SKM-1 treated with dmso at 0.1 percent for 144 hours (cell line): ENCODE results near the gene MPI.
"Not testable (repeated sequence)": the region's sequence is repeated elsewhere in the genome, so short reads cannot be mapped to it uniquely, and the experiment has no call there.

Experiments
- DNase-seq: peaks from one replicate; lab custom pipeline; 2025; ENCODE audit not compliant: unreplicated experiment; lab: John Stamatoyannopoulos, UW

Gene MPI

DNA sequence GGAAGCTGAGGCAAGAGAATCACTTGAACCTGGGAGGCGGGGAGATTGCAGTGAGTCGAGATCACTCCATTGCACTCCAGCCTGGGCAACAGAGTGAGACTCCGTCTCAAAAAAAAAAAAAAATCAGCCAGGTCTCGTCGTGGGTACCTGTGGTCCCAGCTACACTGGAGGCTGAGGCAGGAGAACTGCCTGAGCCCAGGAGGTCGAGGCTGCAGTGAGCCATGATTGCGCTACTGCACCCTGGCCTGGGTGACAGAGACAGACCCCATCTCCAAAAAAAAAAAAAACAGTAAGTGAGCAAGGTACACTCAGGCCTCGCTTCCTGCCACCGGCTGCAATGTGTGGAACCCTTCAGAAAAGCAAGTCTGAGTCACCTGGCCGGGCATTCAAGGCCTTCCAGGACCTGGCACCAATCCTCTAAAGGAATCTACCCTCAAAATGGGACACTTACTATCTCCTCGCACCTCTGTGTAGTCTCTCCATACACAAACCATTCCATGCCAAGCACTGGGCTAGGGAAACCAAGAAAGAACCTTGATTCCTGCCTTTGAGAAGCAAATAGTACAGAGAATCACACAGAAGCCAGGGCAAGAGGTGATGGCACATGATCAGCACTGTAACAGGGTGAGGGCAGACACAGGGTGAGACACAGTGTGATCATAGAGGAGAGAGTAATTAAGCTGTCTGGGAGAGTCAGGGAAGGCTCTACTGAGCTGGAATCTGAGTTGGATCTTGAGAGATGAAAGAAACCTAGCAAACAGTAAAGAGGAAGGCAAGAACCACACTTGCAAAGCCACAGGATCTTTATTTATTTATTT, 26.4 kb upstream of the MPI start:
- DNase-seq = no peak

DNA sequence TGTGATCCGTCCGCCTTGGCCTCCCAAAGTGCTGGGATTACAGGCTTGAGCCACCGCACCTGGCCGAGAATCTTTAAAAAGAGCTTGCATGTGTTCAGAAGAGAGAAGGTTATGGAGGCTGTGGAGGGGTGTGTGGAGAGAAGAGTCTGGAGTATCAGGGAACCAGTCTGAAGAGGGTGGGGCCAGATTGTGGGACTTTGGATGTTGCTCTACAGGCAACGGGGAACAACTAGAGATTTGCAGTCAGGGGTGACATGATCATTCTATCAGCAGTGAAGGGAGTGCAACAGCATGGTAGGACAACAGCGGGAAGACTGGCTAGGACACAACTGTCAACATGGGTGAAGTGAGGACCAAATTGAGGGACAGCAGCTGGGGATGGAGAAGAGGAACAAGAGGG, 25.5 kb upstream of the MPI start:
- no peak for DNase-seq

DNA sequence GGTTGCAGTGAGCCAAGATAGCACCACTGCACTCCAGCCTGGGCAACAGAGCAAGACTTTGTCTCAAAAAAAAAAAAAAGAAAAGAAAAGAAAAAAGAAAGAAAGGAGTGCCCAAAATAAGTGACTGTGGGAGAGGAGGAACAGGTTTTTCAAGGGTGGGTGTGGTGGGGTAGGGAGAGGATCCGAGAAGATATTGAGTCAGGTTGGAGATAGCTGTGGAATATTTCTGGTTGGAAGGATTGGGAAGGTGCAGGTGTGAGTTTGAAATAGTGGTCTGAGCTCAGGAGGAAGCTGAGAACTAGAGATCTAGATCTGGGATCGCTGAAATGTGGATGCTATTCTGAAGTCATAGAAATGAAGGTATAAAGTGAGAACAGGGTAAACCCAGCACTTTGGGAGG, 24.5 kb upstream of the MPI start:
- DNase-seq = no peak

DNA sequence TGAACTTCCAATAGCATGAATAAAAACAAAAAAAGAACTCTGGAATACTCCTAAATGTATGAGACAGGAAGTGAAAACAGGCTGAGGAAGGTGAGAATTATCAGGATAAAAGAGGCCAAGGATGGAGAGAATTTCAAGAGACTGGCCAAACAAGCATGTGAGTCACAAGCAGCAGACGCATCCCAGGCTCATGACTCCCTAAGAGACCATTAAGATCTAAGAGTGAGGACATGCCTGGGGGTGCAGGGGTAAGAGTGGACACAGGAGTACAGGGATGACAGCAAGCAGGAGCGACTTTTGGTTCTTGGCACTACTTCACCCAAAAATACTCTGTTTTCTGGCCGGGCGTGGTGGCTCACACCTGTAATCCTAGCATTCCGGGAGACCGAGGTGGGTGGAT, 23.8 kb upstream of the MPI start:
- DNase-seq = no peak

DNA sequence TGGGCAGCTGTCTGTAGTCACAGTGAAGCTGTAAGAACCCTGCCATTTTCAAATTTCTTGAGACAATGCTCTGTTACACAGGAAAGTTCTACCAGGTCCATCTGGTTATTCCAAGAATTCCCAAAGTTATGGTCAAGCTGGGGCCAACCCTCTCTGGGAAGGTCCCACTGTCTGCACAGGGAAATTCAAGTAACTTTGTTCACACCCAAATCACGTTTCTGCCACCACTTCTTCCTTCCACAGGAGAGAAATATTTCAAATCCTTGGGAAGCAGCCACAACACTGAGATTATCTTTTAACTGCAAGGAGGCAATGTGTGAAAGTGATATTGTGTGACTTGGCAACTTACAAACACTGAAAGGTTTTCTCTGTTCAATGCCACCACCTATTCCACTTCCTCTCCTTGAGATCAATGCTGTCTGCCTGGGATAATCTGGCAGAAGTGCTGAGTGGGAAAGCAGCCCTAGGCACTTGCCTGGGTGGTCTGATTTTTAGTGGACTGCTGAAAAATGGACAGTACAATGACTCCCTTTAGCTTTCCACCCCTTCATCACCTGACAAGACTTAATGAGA, 22.3 kb upstream of the MPI start:
- DNase-seq = no peak

DNA sequence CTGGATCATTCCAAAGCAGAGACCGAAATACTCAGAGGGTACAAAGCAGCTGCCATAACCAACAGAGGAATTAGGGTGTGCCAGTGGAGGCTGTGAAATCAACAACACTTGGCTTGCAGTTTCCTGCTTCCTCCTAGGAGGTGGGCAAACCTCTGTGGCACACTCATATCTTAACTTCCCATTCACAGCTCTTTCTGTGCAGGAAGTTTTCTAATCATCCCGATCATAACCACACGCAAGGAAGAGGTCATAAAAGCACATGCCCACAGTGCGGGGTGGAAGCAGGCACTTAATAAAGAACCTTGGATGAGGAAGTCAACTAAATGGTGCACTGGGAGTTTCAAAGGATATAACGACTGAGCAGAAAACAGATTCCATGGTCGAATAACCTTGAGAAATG, 21.8 kb upstream of the MPI start:
- DNase-seq = peak; percentile 90

DNA sequence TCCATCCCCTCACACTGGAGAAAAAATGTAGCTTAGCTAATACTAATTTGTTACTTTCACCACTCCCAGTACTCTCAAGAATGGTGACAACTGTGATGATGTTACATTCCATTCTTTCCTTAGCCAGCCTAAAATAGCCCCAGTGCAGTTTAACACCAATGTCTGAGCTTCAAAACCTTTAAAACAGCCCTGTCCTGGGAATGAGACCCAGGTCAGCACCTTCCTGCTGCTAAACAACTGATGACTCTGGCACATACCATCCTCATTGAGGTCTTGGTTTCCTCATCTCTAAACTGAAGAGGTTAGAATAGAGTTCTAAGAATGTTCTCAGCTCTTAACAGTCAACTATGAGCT, 20.5 kb upstream of the MPI start:
- DNase-seq = no peak

DNA sequence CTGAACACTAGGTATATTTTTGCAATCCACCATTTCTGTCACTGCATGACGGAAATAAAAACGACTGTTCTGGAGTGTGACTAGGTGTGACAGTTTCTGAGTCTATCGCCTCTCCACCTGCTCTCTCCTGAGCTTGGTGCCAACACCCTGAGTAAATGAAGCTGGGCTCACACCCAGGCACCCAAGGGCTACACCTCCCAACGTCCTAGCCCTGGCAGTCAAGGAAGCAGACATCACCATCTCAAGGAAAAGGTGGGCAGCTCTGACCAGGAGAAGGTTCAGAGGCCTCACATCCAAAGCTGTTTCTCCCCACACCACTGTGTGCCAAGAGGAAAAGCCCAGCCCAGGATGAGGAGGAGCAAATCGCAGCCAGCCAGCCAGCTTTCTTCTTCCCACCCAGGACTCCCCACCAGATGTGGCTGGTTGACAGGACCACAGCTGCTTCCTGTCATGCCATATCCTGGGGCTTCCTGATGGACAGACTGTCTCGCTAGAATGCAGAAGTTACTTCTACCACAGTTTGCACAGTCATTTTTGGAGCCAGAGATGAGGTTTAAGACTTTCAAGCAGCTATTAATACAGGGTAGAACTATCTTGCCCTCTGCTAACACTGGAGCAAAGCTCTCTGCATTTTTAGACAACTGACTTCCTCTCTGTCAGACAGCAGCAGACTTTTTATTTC, 20.0 kb upstream of the MPI start:
- peak; percentile 91 for DNase-seq

DNA sequence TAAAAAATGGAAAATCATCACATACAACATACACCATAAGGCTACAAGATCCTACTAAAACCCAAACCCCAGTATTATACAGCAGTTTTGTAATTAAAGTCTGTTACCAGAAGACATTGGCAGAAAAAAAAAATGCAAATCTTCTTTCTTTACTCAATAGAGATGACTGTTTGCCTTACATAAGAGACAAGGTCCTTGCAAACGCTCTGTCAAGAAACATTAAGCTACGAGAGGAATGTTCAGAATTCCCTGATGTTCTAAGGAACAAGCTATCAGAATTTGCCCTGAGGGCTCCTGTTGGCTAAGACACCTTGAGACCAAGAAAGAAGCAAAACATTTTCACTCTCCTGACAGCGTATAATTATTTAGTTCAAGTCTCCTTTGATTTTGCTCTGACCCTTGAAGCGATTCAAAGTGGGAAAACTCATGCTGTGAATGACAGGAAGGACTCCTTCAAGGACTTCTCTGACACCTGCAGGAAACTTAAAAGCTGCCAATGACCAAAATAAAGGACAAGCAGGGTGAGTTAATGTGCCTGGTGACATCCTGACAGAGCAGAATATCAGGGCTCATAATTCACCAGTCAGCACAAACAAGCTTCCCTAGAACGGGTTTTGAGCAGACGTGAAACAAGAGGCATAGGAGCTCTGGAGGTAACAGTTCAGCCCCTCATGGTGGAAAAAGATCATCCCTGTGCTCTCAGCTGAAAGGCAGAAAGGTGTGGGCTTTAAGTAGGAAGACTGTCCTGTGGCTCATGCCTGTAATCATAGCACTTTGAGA, 19.2 kb upstream of the MPI start:
- DNase-seq = no peak

DNA sequence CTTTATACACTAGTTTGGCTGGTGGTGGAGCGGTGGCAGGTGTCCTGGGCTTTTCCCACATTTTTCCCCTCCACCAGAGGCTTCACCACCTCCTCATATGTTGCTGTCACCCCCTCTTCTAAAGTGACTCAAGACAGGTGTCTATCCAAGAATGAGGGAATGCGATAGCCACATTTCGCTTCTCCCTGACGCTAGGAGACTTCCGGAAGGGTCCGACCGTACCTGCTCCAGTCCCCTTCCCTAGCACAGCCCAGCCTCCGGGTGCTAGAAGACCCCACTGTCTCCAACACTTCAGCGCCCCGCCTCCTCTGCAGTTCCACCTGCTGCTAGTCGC, 17.2 kb upstream of the MPI start:
- no peak for DNase-seq

DNA sequence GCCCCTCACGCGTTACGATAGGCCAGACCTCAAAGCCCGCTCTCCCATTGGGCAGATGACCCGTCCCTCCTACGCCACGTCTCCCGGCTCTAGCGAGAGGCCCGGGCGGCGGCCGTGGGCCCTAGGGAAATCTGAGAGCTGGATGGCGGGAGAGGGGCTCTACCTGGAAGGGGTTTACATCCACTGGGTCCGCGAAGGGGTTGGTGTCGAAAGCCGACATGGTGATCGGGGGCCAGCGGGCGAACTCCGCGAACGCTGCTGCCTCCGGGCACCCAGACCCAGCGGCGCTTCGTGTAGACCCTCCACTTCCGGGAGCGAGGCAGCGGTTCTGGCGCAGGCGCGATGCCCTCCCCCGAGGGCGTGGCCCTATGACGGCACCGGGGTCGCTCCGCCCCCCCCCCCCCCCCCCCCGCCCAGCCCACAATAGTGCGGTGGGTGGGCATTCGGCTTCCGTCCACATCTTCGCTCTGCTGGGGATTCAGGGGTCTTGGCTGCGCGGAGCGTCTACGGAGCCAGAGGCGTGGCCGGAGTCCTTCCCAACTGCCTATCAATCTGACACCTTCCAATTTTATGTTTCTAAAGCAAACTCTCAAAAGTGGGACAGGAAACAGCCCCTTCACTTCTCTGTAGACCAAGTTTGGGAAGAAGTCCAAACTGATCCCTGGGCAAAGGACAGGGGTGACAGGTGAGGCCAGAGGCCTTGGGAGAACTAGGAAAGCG, 16.6 kb upstream of the MPI start, which contains the start of gene SCAMP2:
Gene SCAMP2 (minus strand): TSS at position 330 of the 720 bp plus-strand sequence. CDS start 110 bp downstream, at position 220.
- peak; percentile 90 for DNase-seq

DNA sequence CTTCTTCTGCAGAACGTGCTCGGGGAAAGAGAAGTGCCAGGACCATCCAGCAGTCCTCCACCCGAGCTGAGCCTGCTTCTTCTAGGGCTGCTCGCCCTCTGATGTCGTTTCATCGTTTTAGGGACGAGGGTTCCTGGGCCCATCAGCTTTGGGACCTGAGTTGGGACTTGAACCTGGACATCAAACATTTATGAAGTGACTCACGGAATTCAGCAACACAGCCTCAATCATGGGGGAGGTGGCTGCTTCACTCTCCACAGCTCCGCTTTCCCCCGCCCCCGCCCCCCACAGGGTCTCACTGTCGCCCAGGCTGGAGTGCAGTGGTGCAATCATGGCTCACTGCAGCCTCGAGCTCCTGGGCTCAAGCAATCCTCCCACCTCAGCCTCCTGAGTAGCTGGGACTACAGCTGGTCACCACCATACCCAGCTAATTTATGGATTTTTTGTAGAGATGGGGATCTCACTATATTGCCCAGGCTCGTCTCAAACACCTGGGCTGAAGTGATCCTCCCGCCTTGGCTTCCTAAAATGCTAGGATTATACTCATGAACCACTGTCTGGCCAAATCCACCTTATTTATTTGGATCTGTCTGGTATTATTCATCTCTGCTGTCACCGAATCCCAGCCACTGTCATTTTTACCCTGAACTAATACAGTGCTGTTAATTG, 16.0 kb upstream of the MPI start:
- no peak for DNase-seq

DNA sequence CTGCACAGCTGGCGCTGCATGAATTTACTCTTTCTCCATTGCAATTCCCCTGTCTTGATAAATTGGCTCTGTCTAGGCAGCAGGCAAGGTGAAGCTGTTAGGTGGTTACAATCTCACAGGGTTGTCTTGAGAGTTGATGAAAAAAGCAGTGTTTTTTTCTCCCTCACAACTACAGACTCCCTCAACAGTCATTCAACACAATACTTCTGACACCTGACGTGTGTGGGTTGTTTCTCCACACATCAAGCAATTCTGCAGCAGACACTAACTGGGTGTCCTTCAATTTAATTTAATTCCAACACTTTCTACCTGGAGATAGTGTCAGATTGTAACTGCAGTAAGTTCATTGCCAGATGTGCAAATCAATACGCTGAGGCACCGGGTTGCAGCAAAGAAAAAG, 11.6 kb upstream of the MPI start:
- DNase-seq = no peak

DNA sequence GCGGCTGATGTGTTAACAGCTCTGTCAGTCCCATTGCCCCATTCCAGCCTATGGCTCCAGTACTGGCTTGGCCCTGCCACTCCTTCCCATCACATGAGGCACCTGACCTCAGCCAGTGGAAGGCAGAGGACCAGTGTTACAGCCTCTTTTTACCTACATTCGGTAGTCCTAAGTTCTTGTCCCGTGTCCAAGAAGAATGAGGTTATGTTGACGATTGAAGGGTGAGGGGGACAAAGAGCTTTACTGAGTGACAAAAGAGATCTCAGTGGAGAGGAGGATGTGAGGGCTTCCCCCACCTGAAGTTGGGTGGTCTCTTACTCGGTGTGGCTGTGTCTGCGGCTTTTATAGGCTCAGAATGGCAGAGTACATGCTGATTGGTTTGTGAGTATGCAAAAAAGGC, 7.3 kb upstream of the MPI start:
- no peak for DNase-seq

DNA sequence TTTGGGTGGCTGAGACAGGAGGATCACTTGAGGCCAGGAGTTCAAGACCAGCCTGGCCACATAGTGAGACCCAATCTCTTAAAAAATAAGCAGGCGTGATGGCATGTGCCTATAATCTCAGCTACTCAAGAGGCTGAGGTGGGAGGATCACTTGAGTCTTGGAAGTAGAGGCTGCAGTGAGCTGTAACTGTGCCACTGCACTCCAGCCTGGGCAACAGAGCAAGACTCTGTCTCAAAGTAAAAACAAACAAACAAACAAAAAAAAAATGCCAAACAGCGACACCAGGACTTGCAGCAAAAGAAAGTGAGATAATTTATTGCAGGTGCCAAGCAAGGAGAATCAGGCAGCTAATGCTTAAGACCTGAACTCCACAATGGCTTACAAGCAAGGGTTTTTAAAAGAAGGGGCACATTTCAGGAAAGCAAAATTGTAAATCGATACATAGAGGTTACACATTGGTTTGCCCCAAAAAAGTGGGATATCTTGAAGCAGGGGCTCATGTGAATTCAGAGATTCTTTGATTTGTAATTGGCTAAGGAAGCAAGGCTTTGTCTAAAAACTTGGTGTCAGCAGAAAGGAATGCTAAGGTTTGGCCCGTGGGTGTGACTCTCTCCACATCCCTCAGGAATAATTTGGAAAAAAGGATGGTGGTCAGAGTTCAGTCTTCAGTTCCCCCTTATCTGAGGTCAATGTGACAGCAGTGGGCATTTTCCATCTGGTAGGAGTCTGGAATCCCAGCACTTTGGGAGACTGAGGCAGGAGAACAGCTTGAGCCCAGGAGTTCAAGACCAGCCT, 5.2 kb upstream of the MPI start:
- DNase-seq = no peak

DNA sequence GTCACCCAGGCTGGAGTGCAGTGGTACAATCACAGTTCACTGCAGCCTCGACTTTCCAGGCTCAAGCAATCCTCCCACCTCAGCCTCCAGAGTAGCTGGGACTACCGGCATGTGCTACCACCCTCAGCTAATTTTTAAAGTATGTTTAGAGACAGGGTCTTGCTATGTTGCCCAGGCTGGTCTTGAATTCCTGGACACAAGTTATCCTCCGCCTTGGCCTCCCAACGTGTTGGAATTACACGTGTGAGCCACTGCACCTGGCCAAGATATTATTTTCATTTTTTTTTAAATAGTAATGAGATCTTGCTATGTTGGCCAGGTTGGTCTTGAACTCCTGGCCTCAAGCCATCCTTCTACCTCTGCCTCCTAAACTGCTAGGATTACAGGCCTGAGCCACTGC, 4.4 kb upstream of the MPI start:
- no peak for DNase-seq

DNA sequence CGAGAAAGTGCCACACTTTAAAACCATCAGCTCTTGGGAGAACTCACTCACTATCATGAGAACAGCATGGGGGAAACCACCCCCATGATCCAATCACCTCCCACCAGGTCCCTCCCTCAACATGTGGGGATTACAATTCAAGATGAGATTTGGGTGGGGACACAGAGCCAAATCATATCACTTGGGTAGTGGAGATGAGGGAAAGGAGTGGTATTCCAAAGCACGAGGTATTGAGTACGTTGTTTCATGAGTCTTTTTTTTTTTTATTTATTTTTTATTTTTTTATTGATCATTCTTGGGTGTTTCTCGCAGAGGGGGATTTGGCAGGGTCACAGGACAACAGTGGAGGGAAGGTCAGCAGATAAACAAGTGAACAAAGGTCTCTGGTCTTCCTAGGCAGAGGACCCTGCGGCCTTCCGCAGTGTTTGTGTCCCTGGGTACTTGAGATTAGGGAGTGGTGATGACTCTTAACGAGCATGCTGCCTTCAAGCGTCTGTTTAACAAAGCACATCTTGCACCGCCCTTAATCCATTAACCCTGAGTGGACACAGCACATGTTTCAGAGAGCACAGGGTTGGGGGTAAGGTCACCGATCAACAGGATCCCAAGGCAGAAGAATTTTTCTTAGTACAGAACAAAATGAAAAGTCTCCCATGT, 2.2 kb upstream of the MPI start:
- not testable (repeated sequence) for DNase-seq

DNA sequence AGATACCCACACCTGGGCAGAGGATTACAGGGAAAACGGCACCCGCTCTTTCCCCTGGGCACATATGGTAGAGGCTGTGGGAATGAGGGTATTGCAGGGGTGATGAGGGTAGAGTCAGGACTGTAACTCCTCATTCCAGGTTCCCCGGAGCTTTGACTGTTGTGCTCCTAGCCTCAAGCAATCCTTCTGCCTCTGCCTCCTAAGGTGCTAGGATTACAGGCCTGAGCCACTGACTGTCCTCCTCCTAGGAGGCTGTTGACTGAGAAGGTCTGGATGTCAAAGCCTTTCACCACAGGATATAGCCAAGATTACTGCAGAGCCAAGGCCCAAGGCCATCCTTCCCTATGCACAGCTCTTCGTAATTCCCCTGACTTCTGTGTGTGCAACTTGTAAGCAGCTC, 1.1 kb upstream of the MPI start:
- no peak for DNase-seq

DNA sequence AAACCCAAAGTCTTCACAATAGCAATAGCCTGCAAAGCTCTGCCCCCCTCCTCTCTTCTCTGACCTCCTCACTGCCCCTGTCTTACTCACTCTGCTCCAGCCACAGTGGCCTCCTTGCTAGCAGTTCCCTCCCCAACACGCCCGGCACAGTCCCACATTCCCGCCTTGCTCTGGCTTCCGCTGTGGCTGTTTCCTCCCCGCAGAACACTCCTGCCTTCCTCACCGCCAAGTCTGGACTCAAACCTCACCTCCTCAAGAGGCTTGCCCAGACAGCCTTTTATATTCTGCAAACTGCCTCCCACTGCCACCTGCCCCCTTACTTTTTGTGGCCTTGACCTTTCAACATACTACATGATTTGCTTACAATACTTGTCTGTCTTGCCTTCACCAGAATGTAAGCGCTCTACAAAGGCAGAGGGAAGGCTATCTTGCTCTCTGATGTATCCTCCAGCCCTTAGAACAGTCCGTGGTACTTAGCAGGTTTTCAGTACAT, 406 bp upstream of the MPI start:
- peak; percentile 17 for DNase-seq
